Measurements from ENCODE around the gene IDI1.

DNA sequence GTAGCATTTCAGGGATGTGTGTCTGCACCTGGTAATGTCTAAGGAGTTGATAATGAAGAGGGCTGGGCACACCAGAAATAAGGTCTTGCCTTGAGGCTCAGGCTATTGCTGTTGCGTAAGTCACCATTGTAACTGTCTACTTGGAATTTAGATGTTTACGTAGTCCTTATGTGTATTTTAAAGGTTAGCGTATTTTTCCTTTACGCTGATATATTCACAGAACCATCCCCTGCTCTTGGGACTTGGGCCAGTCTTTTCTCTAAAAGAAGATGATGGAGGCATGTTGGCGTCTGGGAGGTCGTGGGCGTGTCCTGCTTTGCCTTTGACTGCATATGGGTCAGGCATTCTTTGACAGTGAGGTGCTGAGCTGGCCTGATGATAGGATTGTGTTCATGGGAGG, 22.0 kb upstream of the IDI1 start:
- TF ChIP-seq ZNF274 (IDR thresholded peaks at IDR 0.05; ENCODE audit: low read depth, low read length) (no peak), YY1 (IDR thresholded peaks at IDR 0.05; ENCODE audit: insufficient read depth, insufficient read length) (no peak)
